HG03196 (cell line): Measurements from ENCODE around the gene BICRA.

Experiments
- ATAC-seq: cut with Tn5 transposase; IDR thresholded peaks from one replicate; pipeline ENCODE4 v1.9.1; 2021; ENCODE audit not compliant: unreplicated experiment

BICRA gene

GRCh38 chr19:47687906-47688305 lies 79.0 kb downstream of the BICRA start:
- ATAC-seq, result no peak

GRCh38 chr19:47691090-47691489 lies 82.2 kb downstream of the BICRA start:
- no peak for ATAC-seq

- ATAC-seq, result no peak
Measured at GRCh38 chr19:47691782-47692181, 82.8 kb downstream of the BICRA start.

GRCh38 chr19:47693489-47693888 lies 84.6 kb downstream of the BICRA start:
- no peak for ATAC-seq

DNA sequence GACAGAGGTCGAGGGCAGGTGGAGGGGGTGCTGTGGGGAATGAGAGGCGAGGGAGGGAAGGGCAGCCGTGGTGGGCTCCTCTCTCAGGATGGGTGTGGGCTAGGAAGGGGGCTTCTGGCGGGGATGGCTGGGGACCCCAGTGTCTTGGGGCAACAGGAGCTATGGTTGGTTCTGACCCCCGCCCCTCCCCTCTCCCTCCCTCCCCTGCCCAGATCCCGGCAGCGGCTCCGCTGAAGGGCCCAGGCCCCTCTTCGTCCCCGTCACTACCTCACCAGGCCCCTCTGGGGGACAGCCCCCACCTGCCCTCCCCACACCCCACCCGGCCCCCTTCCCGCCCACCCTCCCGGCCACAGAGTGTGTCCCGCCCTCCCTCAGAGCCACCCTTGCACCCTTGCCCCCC lies 85.0 kb downstream of the BICRA start:
- no peak for ATAC-seq

GRCh38 chr19:47694466-47695273 lies 85.7 kb downstream of the BICRA start:
- ATAC-seq, result no peak

DNA sequence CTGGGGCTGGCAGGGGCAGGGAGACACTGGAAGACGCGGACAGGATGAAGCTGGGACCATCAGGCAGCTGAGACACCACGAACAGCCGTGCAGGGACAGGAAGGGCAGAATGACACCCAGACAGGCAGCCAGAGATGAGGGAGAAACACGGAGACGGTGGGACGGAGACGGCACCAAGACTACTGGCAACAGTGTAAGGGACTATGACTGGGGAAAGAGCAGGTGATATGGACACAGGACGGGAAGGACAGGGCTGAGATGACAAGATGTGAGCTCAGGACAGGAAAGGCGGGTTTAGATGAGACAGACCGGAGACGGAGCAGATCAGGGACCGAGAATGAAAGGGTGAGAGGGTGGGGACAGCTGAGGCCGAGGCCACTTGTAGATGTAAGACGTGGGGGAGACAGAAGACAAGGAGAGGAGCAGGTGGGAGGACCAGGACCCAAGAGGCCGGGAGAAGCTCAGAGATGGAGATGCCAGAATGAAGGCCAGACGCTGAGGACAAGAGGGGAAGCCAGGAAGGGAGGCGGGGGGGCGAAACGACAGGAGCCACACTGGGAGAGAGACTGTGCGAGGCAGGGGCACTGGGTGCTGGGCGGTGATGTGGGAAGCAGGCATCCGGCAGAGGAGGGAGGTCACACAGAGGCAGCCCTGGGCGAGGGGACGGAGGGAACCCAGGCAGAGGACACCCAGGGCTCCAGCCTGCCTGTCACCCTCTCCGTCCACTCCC lies 86.8 kb downstream of the BICRA start:
- no peak for ATAC-seq

DNA sequence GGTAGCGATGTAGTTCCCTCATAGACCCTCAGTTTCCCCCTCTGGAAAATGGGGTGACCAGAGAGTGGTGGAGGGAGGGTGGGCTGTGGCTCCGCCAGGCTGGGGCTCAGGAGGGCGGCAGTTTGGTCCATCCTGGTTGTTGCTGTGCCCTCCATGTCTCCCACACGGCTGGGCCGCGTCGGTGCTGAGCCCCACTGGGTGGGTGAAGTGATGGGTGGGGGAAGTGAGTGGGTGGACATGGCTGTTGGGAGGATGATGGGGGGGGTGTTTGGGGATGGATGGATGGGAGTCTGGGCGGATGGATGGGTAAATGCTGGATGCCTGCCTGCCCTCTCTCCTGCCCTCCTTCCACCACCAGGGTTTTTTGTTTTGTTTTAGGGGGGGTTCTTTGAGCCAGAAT lies 87.7 kb downstream of the BICRA start:
- no peak for ATAC-seq

- ATAC-seq, result no peak
Measured at GRCh38 chr19:47697863-47698609, 89.1 kb downstream of the BICRA start.

DNA sequence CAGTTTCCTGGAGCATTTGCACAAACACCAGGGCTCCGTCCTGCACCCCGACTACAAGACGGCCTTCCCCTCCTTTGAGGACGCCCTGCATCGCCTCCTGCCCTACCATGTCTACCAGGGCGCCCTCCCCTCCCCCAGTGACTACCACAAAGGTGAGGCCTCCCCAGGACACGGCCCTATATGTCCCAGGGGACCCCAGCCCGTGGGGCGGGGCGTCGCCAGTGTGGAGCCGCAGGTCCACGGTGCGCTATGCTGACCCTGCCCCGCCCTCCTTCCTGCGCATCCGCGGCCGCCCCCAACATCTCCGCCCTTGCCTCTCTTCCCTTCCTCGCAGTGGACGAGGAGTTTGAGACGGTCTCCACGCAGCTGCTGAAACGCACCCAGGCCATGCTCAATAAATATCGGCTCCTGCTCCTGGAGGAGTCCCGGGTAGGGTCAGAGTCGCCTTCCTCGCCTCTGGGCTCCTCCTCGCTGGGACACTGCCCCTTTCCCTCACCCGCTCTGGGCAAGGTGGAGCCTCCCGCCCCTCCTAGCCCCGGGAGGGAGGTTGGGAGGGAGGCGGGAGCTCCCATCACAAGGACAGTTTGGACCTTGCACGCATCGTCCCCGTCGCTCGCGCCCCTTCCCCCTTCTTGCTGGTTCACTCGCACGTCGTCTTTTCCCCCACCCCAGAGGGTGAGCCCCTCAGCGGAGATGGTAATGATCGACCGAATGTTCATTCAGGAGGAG lies 89.9 kb downstream of the BICRA start:
- ATAC-seq, result no peak

GRCh38 chr19:47699360-47699917 lies 90.5 kb downstream of the BICRA start:
- no peak for ATAC-seq

DNA sequence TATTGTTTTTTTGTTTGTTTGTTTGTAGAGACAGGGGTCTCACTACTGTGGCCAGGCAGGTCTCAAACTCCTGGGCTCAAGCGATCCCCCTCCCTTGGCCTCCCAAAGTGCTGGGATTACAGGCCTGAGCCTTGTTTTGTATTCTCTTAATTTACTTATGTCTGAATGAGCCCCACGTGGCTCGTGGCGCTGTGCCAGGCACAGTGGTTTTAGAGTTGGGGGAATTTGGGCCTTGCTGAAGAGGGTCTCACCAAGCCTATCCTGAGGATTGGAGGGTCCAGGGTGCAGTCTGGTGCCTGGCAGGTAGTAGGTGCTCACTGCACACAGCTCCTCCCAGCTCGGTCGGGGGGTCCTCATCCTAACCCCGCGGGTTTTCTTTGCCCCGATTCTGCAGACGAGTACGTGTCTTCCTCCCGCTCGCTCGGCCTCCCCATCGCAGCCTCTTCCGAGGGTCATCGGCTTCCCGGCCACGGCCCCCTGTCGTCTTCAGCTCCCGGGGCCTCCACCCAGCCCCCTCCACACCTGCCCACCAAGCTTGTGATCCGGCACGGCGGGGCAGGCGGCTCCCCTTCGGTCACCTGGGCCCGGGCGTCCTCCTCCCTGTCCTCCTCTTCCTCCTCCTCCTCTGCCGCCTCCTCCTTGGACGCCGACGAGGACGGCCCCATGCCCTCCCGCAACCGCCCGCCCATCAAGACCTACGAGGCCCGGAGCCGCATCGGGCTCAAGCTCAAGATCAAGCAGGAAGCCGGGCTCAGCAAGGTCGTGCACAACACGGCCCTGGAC lies 92.2 kb downstream of the BICRA start:
- no peak for ATAC-seq

- ATAC-seq, result no peak
Measured at GRCh38 chr19:47701717-47702552, 93.0 kb downstream of the BICRA start.

GRCh38 chr19:47702671-47703070 lies 93.7 kb downstream of the BICRA start:
- ATAC-seq, result no peak

- ATAC-seq, result no peak
Measured at GRCh38 chr19:47703301-47703700, 94.4 kb downstream of the BICRA start.

- ATAC-seq, result no peak
Measured at GRCh38 chr19:47704024-47704423, 95.1 kb downstream of the BICRA start.

GRCh38 chr19:47704656-47705055 lies 95.7 kb downstream of the BICRA start:
- no peak for ATAC-seq

DNA sequence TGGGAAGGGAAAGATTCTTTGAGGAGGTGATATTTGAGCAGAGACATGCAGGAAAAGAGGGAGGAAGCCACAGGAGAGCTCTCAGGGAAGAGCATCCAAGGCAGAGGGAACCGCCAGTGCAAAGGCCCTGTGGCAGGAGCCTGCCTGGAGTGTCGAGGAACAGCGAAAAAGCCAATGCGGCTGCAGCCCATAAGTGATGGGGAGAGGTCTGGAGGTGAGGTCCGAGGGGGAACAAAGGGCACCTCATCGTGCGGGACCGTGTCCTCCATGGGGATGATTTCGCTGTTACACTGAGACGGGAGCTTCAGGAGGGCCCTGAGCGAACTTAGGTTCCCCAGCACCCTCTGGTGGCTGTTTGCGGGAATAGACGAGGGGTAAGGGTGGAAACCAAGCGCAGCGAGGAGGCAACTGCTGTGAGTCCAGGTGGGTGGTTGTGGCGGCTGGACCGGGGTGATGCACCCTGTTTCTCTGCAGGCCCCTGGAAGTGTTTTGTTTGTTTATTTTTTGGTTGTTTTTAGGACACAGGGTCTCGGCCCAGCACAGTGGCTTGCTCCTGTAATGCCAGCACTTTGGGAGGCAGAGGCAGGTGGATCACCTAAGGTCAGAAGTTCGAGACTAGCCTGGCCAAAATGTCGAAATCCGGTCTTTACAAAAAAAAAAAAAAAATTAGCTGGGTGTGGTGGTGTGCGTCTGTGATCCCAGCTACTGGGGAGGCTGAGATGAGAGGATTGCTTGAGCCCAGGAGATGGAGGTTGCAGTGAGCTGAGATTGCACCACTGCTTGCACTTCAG lies 98.4 kb downstream of the BICRA start:
- ATAC-seq, result no peak
